ENCODE data around the gene TRERF1. TPM values are rescaled to one million over a fixed set of nuclear protein-coding genes. Genes with fewer than 3 reads are reported as not detected.

The TRERF1 gene
- total and polyA plus RNA-seq, 2 of the 4 experiments (the other 2 are of a cell fraction) = 6.3 to 9.9 TPM

- H3K36me3 ChIP-seq (ENCODE audit: control insufficient read depth, insufficient read depth, low read length) = peaks cover 3% of the 10 kb centered on the region; the same call in 1 of the 2 replicates
- H3K4me2 ChIP-seq (ENCODE audit: low read depth, low read length) = peak overlapping the region; percentile 52; the same call in 1 of the 2 replicates
- DNase-seq (peak; percentile 99), ATAC-seq (ENCODE audit: low read depth) (peak; percentile 70)
- H2AK9ac ChIP-seq (replicated peaks; ENCODE audit: low read depth, low read length, poor library complexity) = no peak overlapping the region
- WGBS, 2 experiments (ENCODE audit: extremely low coverage in 2 of 2, insufficient read length in 1 of 2) = 0% methylated on average over 1 of the region's 1 CpG; no CpG with 5 or more reads in 1 of the 2 experiments
- H3K56ac ChIP-seq (ENCODE audit: extremely low read depth, insufficient read depth, low read length) = no peak overlapping the region
- peak overlapping the region; percentile 98 for H2BK20ac ChIP-seq (ENCODE audit: low read depth, low read length)
- peak overlapping the region; percentile 98; the same call in 1 of the 2 replicates for H3K14ac ChIP-seq (replicated peaks; ENCODE audit: low read depth, low read length)
- dilution Hi-C loops (cut with HindIII; ENCODE audit: low sequenced_read_pairs, unreplicated experiment) (no loop called here), intact Hi-C loops (cut with micrococcal nuclease) (no loop called here), in situ Hi-C loops (cut with MboI; ENCODE audit: low sequenced_read_pairs) (no loop called here)
- peak overlapping the region; percentile 93; the same call in 1 of the 2 replicates for H3K18ac ChIP-seq (ENCODE audit: low read depth, low read length)
- peak overlapping the region; percentile 100; the same call in 1 of the 2 replicates for H2AK5ac ChIP-seq (ENCODE audit: low read depth, low read length)
- no peak overlapping the region for H3K9ac ChIP-seq (ENCODE audit: low read depth, low read length)
- ChIA-PET CTCF (interaction anchor here (0.8 to 1.2 kb wide), 2 partner anchors 14 to 23 kb away, joined by 3 to 6 read pairs; no protein-coding TSS in a partner anchor), POLR2A (ENCODE audit: unreplicated experiment) (interaction anchor here (0.5 to 0.6 kb wide), 2 partner anchors 13 to 33 kb away, joined by 3 read pairs; no protein-coding TSS in a partner anchor)
- no peak overlapping the region for H2AFZ ChIP-seq (replicated peaks; ENCODE audit: low read length, poor library complexity)
- peak overlapping the region; percentile 100 for H3K27ac ChIP-seq (ENCODE audit: insufficient read depth, low read length)
- no peaks in the 10 kb centered on the region for H3K27me3 ChIP-seq (ENCODE audit: control insufficient read depth, insufficient read depth, low read length)
- peak overlapping the region; percentile 80 for H3K23ac ChIP-seq (ENCODE audit: low read depth, low read length)
- H3K9me3 ChIP-seq (ENCODE audit: control insufficient read depth, insufficient read depth, low read length) = no peaks in the 10 kb centered on the region
- H3K4ac ChIP-seq (ENCODE audit: low read depth, low read length) = peak overlapping the region; percentile 99; the same call in 1 of the 2 replicates
- BruUV-seq (replicated peaks) = no TSS peak
- no peaks in the 10 kb centered on the region; the same call in 1 of the 2 replicates for H4K20me1 ChIP-seq (ENCODE audit: insufficient read depth, low read length)
- H2BK120ac ChIP-seq (ENCODE audit: low read depth, low read length) = peak overlapping the region; percentile 99
- H2BK5ac ChIP-seq (ENCODE audit: low read depth, low read length, poor library complexity, severe bottlenecking) = peak overlapping the region; percentile 99
- H4K8ac ChIP-seq (ENCODE audit: low read depth in 2 of 2, low read length in 2 of 2) = peak overlapping the region; percentile 80 to 83; a peak in 3 of 4 replicates
- peak overlapping the region; percentile 92; the same call in 1 of the 2 replicates for H4K5ac ChIP-seq (ENCODE audit: low read depth, low read length)
- peaks cover 25% of the 10 kb centered on the region for H3K9me1 ChIP-seq (ENCODE audit: insufficient read depth, low read length)
- H2BK15ac ChIP-seq (ENCODE audit: low read depth, low read length) = peak overlapping the region; percentile 93; the same call in 2 of the 3 replicates
- H4K91ac ChIP-seq (ENCODE audit: insufficient read depth, low read depth, low read length) = peak overlapping the region; percentile 90
- H3K4me1 ChIP-seq (ENCODE audit: control insufficient read depth, insufficient read depth, low read length) = peaks cover 27% of the 10 kb centered on the region
- peaks cover 0 to 24% of the 10 kb centered on the region in 2 experiments; a peak in 2 of 4 replicates for H3K79me1 ChIP-seq (ENCODE audit: low read depth in 1 of 2, low read length in 2 of 2)
- no peak overlapping the region for H3K4me3 ChIP-seq (ENCODE audit: insufficient read depth, low read depth, low read length)
- 0 out of 2 replicates have a peak, but pooled peaks have one; percentile 3 for TF ChIP-seq MAZ (IDR thresholded peaks at IDR 0.05; ENCODE audit: borderline replicate concordance, low read depth, low read length)
- TF ChIP-seq CTCF (conservative IDR thresholded peaks at IDR 0.05; ENCODE audit: low read depth, low read length) = no peak
- TF ChIP-seq NFE2L2 (IDR thresholded peaks at IDR 0.05; ENCODE audit: low read depth, low read length) = peak; percentile 18; the same call in 1 of the 2 replicates
- no peak for TF ChIP-seq RFX5 (IDR thresholded peaks at IDR 0.05; ENCODE audit: low read depth, low read length)
- TF ChIP-seq RCOR1 (IDR thresholded peaks at IDR 0.05; ENCODE audit: insufficient replicate concordance, low read length) = no peak
- peak; percentile 43; the same call in 1 of the 2 replicates for TF ChIP-seq BHLHE40 (IDR thresholded peaks at IDR 0.05; ENCODE audit: low read depth, low read length)
- TF ChIP-seq MAFK (IDR thresholded peaks at IDR 0.05; ENCODE audit: low read depth, low read length) = no peak
- TF ChIP-seq POLR2A (IDR thresholded peaks at IDR 0.05; ENCODE audit: low read depth, low read length) = no peak
- TF ChIP-seq RAD21 (IDR thresholded peaks at IDR 0.05; ENCODE audit: low read length) = no peak
- TF ChIP-seq FOS (IDR thresholded peaks at IDR 0.05; ENCODE audit: low read depth, low read length) = peak; percentile 81
- no peak for TF ChIP-seq ELK1 (IDR thresholded peaks at IDR 0.05; ENCODE audit: borderline replicate concordance, low read depth, low read length)
- TF ChIP-seq CHD1 (IDR thresholded peaks at IDR 0.05; ENCODE audit: low read depth, low read length) = no peak
- no peak for TF ChIP-seq MXI1 (IDR thresholded peaks at IDR 0.05; ENCODE audit: borderline replicate concordance, low read depth, low read length)
- TF ChIP-seq CEBPB (IDR thresholded peaks at IDR 0.05; ENCODE audit: low read depth, low read length) = 0 out of 2 replicates have a peak, but pooled peaks have one; percentile 15
- no peak for TF ChIP-seq SMC3 (IDR thresholded peaks at IDR 0.05; ENCODE audit: low read depth, low read length)
Observed at GRCh38 chr6:42200035-42200434, 251.7 kb downstream of the TRERF1 start.

Measured in IMR-90 (cell line).